NT2/D1 (cell line): ENCODE measurements around the gene ADPRH.

Experiments used
- SUZ12 ChIP-seq: IDR thresholded peaks from 2 replicates; pipeline ENCODE4 v1.6.1; 2011; ENCODE audit not compliant: insufficient read length, insufficient read depth; ENCODE audit errors: extremely low read depth
- YY1 ChIP-seq: IDR thresholded peaks from 2 replicates; pipeline ENCODE4 v1.6.1; 2011; ENCODE audit not compliant: insufficient read length, insufficient read depth
- ZNF274 ChIP-seq: IDR thresholded peaks from 2 replicates; pipeline ENCODE4 v1.6.1; 2011; ENCODE audit warnings: mild to moderate bottlenecking, low read depth, low read length

DNA sequence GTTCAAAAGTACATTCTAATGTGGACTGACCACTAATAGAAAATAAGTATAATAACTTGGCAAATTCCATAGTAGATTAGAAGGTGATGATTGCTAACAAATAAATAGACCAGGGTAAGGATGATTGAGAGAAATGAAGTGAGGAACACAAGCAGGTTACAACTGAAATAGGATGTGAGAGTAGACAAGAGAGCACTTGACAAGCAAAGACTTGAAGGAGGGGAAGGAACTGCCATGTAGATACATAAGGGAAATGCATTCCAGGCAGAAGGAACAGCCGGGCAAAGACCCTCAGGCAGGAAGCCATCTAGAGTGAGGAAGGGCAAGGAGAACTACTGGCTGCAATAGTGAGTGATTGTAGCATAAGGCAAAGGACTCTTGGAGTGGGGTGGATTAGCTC, 23.4 kb downstream of the ADPRH start:
- TF ChIP-seq ZNF274 (no peak), SUZ12 (no peak), YY1 (no peak)
